NOMO-1 treated with DMSO at 0.1 percent for 48 hours (cell line): ENCODE results near the gene FAM114A1.

Source experiments
- DNase-seq: peaks from one replicate; lab custom pipeline; 2025; ENCODE audit not compliant: unreplicated experiment; lab: John Stamatoyannopoulos, UW

Gene FAM114A1

DNA sequence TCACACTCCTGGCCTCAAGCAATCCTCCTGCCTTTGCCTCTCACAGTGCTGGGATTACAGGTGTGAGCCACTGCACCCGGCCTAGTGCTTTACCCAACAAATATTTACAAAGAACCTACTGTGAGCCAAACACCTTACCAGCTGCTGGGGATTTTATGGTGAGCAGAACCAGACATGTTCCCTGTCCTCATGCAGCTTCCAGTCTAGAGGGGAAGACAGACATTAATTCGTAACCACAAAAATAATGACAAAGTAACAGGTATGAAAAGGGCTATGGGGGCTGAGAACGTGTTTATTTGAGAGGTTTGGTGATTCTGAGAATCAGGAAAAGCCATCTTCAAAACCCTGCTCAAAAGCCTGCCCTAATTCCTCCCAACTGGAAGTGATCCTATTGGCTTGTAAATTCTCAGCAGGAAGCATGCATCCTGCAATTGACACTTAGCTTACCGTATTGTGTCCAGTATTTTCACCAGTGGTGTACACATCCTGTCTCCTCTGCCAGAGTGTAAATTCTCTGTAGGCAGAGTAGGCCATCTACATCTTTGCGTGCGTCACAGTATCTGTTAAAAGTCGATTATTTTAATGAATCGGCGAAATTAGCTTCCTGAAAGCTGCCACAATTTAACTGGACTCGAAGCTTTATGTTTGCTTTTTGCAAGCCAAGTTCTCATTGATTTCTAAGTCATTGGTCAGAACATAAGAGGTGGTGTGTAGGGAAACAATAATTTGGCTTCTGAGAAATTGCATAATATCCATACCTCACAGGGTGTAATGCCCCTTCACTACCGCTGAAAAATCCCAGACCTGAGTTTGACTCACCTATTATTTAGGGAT is 97.6 kb downstream of the FAM114A1 start:
- DNase-seq, result no peak

DNA sequence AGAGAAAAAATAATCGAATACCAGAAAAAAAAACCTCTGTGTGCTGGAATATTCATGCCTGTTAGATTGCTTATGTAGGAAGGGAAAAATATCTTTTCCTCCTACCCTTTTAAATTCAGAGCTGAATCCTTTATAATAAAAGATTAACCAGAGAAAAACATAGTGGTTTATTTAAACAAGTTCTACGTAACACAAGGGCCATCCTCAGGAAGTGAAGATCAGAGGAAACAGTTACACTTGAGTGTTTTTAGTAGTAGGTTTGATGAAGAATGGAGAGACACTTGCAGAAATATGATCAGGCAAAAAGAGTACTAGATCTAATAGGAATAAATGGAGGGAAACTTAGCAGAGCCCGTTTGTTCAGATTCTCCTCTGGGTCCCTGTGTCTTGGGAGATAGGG is 98.3 kb downstream of the FAM114A1 start:
- no peak for DNase-seq

DNA sequence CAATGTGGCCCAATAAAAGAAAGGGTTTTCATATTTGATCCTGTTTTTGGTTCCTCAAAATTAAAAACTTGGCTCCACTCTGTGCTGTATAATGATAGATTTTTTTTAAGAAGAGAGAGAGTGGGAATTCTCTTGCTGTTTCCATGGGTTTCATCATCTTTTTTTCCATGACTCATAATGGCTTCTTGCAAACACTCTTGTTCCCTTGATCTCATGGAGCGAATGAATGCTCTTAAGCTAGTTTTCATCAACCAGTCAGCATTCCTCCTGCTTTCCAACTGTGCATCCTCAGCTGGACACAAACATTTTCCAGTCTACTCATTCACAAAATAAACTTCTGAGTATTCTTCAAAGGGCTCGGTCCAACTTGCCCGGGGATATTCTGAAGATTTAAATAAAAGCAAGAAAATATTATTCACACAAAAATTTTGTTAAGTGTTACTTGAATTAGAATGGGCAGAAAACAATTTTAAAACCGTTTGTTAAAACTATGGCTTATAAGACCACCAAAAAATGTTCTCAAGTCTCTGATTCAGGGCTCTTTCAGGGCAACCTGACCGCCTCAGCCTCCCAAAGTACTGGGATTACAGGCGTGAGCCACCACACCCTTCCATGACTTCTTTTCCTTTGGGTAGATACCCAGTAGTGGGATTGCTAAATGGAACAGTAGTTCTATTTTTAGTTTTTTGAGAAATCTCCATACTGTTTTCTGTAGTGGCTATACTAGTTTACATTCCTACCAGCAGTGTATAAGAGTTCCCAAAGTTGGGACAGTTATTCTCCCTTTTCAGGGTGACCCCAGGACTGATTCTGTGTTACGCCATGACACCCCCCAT is 99.9 kb downstream of the FAM114A1 start:
- no peak for DNase-seq

DNA sequence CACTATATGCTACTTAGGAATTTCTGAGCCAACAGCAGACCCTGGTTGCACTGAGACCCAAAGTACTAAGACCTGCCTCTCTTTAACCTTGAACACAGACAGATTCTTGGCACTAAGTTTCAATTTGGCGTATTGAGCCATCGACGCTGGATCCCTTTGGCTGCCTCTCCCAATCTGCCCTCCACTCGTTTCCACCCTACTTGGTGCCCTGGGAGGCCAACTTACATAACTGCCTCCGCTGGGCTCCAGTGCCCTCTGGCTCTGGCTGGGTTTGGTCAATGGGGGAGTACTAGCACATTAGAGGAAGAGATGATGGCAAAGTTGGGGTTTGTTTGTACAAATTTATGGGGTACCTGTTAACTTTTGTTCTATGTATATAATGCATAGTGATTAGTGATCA is 101.1 kb downstream of the FAM114A1 start:
- DNase-seq, result no peak

DNA sequence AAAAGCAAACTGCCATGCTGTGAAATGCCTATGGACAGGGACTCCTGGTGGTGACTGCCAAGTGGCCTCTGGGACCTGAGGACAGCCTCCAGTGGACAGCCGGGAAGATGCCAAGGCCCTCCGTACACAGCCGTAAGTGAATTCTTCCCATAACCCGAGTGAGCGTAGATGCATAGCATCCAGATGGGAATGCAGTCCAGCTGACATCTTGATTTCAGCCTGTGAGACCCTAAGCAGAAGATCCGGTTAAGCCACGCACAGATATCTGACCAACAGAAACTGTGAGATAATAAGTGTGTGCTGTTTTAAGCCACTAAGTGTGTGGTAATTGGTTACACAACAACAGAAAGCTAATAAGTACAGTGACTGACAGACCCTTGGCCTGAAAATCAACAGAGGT is 108.7 kb downstream of the FAM114A1 start:
- DNase-seq, result no peak

DNA sequence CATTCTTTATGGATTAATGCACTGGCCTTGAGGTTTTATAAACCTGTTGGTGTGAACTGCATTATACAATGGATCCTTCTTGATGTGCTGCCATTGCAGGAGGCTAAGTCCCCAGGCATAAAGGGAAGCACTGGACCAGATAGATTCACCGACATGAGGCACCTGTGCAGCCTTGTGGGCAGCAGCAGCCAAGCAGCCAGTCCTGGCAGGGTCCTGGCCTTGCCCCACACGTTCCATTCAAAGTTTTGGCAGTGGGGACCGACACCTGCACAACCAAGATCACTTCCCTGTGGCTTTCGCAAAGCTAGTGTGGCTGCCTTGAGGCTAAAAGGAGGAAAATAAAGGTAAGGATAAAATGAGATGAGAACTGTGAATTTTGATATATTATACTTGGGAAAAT is 111.5 kb downstream of the FAM114A1 start:
- no peak for DNase-seq

DNA sequence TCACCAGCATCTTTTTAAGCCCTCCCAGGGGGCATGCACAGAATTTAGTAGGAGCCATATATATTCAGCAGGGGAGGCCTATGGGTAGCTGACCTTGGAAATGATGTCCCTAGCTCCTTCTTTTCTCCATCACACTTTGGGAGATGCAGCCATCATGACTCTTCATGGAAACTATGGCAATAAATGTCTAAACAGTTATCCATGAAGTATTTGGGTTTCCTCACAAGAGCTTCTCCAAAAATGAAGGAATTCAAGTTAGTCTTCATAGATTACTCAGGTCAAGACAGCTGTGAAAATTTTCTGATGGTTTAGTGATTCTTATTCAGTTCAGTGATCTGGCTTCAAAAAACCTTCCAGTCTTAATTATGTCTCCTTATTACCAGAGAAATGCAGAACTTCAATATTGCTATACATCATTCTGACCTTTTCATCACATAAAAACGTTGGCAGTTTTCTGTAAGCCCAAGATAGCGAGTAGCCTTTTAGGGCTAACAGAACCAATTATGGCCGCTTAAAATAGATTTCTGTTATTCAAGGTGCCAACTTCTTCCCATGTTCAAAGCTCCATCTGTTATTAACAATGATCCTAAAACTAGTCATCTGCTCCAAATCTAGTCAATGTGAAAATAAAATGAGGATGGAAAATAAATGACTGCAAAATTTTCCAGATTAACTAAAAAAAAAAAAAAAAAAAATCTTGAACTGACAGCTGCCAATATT is 112.1 kb downstream of the FAM114A1 start:
- peak; percentile 2 for DNase-seq

DNA sequence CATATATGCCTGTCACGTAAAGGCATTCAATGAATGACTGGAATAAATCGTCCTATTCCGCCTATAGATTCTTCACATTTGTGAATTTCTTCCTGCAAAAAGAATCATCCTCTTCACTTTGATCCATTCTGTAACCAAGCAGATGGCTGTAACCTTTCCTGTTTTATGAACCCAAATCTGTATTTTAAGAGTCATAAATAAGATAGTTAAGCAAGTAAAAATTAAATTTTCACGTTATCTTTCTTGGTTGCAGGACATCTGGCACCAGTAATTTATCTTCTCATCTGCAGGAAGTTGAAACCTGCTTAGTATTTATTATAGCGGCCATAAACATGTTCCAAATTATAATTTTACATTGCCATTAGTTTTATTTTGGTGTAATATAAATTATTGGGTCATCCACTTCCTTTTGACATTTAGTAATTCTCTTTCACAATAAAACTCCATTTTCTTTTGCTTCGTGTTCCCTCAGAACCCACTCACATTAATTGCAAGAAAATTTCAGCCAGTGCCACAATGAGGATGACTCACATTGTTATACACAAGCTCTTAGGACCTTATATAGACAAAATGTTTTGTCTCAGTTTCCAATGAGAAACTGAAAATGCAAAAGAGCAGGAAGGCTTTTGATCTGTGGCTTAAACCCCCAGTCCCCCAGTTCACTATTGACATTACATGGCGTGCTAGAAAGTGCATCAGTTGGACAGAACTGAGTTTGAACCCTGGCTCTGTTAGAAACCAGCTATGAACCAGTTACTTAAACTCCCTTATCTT is 113.5 kb downstream of the FAM114A1 start:
- DNase-seq, result peak; percentile 24

DNA sequence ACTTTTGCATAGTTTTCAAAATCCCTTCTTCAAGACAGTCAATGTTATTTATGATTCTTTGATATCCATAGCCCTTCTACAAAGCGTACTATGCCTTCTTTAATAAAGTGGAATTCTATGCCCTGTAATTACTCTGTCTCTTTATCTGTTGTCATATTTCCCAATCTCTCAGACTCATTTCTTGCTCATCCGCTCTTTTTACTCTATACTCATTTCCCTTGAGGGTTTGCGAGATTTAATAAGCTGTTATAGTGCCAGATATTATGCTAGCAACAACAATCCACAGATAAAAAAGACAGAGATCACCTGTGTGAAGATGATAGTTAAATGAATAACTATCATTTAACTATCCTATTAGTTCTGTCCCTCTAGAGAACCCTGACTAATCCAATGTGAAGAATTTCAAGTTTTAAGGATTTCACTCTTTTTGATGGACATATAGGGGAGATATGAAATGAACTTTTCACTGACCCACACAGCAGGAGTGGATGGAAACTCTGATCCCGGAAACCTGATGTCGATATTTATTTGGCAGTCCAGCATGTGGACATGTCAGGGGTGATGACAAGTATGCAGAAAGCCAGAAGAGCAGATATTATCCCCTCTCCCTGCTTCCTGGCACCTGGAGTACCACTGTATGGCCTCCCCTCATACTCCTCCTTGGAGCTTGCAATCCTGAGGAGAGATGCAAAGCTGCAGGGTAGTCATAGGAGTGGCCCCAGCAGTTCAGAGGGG is 114.9 kb downstream of the FAM114A1 start:
- no peak for DNase-seq

DNA sequence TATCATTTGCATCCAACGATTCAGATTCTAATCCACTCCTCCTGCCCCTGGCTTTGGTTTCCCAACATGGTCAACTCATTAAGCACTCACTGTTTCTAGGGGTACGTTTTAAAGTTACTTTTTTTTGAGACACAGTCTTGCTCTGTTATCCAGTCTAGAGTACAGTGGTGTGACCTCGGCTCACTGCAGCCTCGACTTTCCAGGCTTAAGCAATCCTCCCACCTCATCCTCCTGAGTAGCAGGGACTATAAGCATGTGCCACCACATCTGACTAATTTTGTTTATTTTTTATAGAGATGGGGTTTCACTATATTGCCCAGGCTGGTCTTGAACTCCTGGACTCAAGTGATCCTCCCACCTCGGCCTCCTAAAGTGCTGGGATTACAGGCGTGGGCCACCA is 115.7 kb downstream of the FAM114A1 start:
- no peak for DNase-seq

DNA sequence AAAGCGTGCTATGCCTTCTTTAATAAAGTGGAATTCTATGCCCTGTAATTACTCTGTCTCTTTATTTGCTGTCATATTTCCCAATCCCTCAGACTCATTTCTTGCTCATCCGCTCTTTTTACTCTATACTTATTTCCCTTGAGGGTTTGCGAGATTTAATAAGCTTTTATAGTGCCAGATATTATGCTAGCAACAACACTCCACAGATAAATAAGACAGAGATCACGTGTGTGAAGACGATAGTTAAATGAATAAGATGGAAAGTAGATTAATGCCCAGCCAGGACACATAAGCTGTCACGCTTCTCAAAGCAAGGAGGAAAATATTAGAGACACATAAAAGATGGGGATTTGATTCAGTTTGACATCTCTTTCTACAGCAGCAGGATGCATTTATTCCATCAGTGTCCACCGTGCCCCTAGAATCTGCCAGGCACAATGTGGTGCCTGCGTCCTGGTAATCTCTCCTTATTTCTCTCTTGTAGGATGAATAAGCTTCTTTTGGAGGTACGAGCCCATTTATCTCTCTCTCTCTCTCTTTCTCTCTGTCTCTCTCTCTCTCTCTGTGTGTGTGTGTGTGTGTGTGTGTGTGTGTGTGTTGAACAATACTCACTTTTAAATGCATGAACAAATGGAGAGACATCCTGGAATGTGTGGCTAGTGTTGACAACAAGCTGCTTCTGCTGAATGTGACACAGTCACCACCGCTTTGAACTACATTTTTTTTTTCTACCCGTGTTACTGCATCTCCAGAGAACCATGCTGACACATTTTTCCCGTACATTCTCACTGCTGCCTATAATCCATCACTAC is 116.4 kb downstream of the FAM114A1 start:
- DNase-seq, result no peak

DNA sequence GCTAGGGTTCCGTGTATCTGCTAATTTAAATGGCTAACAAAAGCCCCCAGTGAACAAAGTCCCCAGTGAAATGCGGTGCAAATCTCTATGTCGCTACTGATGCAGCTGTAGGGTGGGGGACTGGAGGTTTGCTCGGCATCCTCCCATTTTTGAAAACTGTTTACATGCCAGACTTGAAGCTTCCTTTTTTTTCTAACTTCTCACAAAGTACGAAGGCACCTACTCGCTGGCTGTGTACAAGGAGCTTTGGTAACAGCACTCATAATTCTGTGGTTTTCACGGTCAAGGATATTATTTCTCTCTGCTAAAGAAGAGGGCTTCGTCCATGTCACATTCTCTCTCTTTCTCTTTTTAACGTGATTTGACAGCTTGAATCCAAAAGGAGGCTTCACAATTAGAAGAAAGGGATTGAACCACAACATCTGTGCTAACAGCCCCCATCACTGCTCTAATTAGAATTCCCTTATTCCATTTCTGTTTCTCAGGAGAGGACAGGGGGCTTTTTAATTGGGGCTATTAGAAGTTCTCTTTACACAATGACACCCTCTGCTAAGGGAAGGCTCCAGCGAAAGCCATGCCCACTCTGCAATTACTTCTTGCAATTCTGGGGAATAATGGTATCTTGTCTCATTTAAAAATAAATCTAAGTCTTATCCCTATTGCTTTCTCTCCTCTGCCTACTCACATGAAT is 117.9 kb downstream of the FAM114A1 start:
- DNase-seq, result peak; percentile 49

DNA sequence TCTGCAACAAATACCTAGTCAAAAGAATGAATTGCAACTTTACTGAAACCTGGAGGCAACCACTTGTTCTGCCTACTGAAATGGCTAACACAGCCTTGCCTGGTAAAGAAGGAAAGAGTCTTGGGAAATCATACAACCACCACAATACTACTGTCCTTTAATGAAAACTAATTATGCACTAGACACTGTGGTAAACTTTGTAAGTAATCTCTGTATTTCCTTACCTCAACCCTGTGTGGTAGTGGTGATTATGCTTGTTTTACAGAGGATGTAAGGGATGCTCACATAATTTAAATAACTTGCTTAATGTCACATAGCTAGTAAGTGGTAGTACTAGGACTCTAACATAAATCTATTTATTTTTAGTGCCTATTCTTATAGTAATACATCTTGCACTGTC is 119.9 kb downstream of the FAM114A1 start:
- DNase-seq, result no peak

DNA sequence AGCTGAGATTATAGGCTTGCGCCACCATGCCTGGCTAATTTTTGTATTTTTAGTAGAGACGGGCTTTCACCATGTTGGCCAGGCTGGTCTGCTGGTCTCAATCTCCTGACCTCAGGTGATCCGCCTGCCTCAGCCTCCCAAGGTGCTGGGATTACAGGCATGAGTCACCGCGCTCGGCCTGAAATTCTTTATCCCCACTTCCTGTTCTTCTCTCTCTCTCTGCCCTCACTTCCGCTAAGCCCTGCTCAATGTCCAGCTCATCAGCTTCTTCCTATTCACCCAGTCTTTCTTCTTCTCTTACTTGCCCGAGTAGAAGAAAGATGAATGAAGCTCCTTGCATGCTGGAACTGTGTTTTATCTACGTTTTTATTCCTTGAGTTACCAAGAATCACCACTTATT is 120.7 kb downstream of the FAM114A1 start:
- DNase-seq, result peak; percentile 72

DNA sequence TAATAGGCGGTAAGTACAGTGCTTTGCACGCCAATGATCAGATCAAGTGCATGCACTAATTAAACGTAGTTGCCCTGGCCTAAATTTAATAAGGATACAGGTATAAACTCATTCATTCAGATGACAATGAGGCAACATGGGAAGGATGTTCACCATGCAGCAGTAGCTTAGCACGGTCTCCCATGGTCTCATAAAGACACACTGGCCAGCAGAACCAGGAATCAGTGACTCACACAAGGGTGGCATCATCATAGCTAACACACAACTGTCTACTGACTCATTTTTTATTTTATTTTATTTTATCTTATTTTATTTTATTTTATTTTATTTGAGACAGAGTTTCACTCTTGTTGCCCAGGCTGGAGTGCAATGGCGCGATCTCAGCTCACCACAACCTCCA is 121.9 kb downstream of the FAM114A1 start:
- no peak for DNase-seq

DNA sequence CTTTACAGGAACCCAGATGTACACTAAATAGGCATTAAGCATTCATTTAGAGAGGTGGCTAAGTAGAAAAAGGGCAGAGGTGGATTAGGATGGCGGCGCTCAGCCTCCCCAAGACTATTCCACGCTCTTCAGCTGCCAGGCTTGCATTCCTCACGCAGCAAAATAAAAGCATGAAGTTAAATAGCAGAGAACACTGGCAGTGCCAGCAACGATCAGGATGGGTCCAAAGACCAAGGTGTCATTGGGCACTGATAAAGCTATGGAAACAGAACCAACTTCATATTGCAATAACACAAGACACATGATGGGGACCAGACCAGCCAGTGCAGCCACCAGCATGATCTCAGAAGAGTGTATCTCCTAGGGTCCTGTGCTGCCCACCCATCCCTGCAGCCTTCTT is 122.6 kb downstream of the FAM114A1 start:
- DNase-seq, result no peak

DNA sequence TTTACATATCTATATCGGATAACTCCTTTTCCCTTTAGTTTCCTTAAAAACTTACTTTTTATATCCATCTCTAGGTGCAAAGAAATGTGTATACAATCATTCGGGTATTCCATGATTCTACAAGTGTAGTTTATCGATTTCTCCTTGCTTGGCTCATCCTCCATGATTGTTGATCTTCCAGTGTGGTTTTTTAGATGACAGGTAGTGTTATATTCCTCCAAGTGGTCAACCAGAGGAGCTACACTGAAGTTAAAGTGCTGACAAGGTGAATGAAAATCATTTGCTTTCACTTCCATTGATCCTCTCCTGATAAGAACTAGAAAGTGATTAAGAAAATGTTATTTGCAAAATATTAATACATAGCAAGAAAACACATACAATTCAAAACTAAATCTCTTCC is 126.1 kb downstream of the FAM114A1 start:
- no peak for DNase-seq

DNA sequence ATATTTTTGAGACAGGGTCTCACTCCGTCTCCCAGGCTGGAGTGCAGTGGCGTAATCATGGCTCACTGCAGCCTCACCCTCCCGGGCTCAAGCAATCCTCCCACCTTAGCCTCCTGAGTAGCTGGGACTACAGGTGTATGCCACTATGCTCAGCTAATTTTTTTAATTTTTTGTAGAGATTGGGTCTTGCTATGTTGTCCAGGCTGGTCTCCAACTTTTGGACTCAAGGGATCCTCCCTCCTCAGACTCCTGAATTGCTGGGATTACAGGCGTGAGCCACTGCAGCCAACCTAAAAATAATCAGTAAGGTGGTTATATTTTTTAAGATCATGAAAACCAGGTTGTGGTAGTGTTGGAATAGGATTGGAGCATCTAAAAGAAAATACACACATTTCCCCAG is 126.5 kb downstream of the FAM114A1 start:
- DNase-seq, result no peak
